GM21423 (cell line): ENCODE measurements around the gene PPP1R1B.

Experiments
- ATAC-seq: cut with Tn5 transposase; IDR thresholded peaks from one replicate; pipeline ENCODE4 v1.9.1; 2021; ENCODE audit warnings: mild to moderate bottlenecking, moderate library complexity; ENCODE audit not compliant: unreplicated experiment

PPP1R1B gene

DNA sequence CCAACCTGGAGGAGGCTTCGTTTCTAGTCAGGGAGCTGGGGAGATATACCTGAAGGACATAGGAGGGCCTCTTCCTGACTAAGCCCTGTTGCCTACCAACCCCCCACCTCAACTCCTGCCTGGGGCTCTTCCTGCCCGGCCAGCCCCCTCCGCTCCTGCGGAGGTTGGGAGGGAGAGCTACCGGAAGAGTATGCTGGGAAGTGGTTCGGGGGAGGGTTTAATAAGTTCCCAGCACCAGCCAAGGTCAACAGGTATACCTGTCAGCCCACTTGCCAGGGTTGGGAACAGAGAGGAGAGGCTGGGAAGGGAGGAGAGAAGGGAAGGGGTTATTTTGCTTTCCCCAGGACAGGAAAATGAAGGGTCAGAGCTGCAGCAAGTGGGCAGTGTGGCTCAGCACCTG, 4.7 kb downstream of the PPP1R1B start:
- no peak for ATAC-seq

DNA sequence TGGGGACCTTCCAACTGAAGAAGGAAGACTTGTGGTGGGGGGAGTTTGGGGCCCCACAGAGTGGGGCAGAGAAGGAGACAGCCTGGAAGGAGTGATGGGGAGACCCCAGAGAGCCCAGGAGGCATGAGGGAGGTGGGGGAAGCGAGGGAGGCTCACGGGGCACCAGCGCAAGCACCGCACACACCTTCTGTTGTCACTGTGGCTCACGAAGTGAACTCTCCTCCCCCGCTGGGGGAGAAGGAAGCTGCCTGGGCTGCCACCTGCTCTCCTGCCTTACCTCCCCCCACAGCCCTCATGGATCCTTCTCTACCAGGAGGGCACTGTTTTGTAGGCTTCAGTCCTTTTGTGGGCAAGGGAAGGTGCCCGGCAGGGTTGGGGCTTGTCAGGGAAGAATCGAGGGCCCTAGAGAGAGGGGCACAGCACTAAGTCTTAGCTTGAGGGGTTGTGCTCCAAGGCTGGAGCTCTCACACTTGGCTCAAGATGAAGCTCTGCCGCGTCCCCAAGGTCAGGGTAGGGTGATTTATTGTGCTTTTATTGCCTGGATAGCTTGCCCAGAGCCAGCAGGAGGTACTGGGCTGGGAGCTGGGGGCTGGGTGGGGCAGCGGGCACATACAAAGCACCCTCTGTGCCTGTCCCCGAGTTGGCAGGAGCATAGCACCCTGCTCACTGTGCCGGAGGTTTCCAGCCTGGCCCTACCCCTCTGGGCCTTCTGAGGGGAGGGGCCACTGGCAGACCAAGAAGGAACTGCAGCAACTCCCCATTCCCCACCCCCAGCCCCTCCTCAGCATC, 5.6 kb downstream of the PPP1R1B start:
- no peak for ATAC-seq

DNA sequence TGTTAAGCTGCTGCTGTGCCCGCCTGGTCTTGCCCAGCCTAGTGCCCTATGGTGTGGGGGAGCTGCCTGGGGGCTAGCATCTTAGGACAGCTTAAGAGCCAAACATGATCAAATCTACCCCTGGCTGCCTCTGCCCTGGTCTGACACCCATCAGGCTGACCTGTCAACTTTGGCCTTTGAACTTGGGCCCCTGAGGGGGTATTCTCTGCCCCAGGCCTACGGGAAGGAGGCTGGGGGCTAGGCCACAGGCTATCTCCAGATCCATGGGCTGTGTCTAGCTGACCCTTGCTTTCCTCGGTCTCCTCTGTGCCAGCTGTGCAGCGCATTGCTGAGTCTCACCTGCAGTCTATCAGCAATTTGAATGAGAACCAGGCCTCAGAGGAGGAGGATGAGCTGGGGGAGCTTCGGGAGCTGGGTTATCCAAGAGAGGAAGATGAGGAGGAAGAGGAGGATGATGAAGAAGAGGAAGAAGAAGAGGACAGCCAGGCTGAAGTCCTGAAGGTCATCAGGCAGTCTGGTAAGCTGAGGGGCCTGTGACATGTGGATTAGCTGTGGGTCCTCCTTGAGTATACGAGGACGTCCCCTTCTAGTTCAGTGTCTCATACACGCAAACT, 6.9 kb downstream of the PPP1R1B start:
- ATAC-seq = no peak

DNA sequence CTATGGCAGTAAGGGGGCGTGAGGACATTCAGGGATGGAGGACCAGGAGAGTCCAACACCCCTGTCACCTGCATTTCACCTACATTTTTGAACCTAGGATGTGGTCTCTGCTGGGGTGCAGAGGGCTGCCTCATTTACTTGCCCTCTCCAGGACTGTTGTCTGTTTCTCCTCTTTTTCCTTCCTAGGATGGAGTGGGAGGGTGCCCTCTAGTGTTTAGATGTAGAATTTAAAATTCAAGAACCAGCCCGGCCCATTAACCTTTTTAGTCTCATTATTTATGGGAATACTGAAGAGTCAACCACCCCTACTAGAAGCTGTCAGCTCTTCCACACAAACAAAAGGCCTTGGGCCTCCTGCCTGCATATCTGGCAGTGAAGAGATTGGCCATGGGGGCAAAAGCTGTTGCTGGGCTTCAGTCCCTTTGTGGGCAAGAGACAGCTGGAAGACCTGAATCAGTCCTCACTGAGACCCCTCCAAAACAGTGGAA, 7.7 kb downstream of the PPP1R1B start:
- no peak for ATAC-seq

DNA sequence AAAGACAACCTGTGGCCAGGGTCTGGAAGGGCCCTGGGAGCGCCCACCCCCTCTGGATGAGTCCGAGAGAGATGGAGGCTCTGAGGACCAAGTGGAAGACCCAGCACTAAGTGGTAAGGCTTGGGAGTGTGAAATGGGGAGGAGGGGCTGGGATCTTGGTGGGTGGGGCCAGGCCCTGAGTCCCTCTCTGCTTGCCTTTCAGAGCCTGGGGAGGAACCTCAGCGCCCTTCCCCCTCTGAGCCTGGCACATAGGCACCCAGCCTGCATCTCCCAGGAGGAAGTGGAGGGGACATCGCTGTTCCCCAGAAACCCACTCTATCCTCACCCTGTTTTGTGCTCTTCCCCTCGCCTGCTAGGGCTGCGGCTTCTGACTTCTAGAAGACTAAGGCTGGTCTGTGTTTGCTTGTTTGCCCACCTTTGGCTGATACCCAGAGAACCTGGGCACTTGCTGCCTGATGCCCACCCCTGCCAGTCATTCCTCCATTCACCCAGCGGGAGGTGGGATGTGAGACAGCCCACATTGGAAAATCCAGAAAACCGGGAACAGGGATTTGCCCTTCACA, 8.9 kb downstream of the PPP1R1B start:
- ATAC-seq = no peak

DNA sequence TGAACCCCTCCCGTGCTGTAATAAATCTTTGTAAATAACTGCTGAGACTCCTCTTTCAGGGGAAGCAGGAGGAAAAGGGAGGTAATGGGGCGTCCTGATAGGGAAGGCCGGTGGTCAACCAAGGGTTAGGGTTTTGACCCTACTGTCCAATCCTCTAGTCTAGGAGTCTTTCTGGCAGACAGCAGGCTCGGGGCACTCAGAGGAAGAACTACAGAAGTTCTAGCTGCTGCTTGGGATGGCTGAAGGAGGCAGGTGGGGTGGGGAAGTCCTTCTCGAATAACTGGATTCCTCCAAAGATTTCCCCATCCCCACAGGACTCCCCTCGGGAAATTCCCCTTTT, 9.8 kb downstream of the PPP1R1B start:
- peak; percentile 7 for ATAC-seq

DNA sequence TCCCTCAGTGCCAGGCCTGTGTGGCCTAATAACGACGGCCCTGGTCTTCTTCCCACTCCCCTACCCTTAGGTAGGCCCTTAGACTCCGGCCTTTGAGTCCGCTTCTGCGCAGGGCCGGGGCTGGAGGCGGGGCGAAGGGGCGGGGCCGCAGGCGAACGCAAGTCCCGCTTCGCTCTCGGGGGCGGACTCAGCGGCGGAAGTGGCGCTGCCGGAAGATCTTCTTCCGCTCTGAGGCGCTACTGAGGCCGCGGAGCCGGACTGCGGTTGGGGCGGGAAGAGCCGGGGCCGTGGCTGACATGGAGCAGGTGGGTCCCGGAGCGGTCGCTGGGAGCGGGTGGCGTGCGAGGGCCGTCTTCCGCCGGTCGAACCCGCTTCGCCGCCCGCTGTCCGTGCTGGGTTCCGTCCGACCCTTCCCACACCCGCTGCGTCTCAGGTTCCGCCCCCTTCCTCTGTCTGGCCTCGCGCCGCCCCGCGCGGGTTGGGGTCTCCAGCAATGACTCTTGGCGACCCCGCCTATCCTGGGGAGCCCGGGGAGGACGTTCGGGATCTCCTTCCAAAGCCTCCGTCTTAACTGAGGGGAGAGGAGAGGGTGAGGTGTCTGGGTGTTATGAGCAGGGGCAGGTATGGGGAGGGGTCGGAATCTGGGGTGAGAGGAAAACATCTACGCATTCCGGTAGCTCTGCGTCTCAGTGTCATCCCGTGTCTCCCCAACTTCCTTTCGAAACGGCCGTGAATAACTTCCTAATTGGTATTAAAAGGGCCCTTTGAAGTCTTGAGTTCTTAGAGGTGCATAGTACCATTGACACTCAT, 10.4 kb downstream of the PPP1R1B start, which contains the start of gene STARD3:
Gene STARD3, plus strand, starts transcription at position 218 of the 810 bp plus-strand sequence. CDS start 16,388 bp downstream, outside the sequence.
- peak; percentile 68 for ATAC-seq

DNA sequence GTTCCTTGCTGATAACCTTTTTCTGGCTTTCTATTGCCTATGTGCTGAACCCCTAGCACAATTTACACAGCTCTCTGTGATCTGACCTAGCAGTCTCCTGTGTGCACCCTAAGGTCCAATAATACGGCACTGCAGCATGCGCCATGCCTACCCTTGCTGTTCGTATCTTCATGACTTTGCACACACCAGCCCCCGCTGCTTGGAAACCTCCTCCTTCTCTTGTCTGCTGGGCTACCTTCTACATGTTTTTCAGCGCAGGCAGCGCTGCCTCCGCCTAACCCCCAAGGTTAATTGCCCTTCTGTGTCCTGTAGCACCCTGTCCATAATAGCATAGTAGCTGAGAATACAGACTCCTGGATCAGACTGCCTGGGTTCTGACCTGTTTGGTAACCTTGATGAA, 11.6 kb downstream of the PPP1R1B start:
- ATAC-seq = no peak

DNA sequence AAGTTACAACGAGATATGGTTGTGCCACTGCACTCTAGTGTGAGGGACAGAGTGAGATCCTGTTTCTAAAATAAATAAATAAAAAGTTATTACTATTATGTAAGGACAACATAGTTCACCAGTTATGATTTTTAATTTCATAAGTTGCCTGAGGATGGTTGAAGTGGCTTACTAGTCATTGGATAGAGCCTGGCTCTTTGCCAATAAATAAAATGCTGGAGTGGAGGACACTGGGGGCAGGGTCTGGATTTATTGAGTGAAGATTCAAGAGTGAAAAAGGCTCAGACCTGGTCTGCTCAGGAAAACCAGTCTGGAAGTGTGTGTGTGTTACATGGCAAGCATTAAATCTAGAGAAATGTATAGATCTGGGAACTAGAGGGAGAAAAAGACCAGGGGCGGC, 12.3 kb downstream of the PPP1R1B start:
- no peak for ATAC-seq

DNA sequence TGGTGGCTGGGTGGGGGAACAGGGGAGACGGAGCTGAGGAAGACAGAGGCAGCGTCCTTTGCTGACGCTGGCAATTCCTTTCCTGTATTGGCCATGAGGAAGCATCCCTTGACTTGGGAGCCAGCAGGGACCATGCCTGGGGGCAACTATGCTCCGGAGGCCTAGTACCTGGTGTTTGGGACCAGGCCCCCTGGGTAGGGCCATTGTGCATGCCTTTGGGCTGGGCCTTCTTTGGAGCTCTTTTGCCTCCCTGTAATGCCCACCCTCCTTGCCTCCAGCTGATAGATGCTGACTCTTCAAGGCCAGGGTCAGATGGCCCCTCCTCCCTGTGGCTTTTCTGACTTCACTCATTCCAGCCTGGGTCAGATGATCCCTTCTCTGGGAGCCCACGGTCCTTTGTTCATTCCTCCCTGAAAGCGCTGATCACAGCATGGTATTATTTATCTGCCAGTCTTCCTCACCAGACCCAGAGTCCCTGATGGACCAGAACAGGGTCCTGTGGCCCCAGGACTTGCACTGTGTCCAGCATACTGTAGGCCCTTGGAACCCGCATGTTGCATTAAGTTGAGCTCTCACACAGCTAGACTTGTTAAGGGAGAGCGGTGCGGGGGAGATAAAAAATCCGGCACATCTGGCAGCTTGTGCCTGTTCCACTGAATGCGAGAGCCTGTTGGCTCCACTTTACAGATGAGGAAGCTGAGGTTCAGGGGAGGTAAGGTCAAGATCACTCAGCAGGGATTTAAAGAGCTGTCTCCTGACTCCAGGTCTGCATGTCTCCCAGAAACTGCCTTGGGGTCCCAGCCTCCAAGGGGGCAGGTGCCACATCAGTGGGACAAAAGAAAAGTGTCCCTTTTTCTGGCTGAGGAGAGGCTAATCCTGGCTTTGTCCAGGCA, 13.1 kb downstream of the PPP1R1B start:
- no peak for ATAC-seq

DNA sequence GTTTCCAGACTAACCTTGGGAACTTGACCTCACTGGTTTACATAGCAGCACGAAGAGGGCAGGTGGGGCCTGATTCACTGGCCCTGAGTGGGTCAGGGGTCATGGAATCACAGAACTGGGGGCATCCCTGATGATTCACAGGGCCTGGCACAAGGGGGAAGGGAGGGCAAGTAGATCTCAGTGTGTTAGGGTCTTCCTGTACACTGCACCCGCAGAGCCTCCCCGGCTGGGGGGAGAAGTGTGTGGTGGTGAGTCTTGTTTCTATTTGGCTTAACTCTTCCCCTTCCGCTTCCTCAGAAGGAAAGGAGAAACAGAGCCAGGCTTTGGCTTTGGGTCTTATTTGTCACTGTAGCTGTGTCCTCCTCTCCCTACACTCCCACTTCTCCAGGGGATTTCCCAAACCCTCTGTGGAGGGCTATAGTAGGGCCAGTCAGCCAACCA, 13.9 kb downstream of the PPP1R1B start:
- ATAC-seq = no peak

DNA sequence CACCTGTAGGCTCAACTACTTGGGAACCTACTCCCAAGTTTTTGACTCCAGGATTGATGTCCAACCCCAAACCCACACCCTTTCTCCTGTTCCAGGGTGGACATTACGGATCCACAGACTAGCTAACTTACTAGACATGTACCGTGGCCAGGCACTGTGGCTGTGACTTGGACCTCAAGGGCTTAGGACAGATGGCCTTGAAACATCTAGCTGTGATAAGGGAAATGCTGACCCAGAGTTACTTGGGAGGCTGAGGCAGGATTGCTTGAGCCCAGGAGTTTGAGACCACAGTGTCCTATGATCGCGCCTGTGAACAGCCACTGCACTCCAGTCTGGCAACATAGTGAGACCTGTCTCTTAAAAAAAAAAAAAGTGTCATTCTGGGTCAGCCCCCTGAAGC, 14.3 kb downstream of the PPP1R1B start:
- no peak for ATAC-seq

DNA sequence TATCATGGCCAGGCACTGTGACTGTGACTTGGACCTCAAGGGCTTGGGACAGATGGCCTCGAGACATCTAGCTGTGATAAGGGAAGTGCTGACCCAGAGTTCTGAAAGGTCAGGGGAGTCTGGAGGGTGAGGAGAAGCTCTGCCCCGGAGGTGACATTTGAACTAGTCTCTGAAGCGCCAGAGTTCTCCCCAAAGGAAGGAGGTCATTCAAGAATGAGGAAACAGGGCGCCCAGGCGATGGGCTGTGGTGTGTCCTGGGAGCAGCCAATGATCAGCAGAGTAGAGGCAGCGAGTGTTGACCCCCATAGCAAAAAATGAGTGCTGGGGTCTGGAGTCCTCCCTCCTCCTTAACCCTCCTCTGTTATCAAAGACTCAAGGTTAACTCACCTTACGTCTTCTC, 15.1 kb downstream of the PPP1R1B start:
- ATAC-seq = no peak

DNA sequence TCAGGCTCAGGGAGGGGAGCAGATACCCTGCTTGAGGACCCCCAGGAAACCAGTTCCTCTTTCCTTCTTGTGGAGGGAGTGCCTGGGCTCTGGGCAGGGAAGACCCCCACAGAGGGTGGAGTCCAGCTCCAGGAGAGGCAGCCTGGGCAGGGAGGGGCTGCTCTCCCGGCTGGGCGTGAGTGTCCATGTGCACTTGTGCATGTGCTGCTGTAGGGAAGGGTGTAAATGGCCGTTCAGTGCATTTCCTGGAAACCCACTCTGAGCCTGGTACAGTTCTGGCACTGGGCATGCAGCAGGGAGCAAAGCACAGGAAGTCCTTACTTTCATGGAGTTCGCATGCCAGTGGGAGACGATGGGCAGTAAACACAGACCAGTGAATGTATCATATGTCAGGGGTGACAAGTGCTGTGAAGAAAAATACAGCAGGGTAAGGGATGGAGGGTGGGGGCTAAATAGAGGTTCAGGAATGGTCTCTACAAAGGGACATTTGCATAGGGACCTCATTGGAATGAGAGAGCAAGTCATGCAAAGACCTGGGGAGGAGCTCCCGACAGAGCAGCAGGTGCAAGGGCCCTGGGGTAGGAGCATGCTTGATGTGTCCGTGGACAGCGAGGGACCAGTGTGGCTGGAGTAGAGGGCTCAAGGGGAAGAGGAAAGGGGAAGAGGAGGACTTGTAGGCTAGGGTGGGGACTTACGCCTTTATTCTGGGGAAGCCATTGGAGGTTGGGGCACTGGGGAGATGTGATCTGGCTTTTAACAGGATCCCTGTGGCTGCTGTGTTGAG, 15.7 kb downstream of the PPP1R1B start:
- ATAC-seq = no peak

DNA sequence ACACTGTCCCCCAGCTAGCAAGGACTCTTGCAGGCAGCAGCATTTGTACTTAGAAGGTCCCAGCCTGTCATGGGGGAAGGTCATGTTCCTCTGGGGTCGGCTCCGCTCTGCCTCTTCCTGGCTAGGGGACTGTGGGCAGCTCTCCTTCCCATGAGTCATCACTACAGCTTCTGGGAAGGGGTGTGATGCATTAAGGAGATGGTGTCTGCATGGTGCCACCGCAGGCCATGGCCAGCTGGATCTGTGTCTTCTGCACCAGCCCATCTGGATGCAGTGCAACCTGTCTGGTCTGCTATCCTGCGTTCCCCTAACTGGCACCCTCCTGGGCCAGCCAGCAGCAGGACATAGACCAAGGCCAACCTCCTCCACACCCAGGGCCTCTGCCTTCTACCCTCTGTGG, 16.5 kb downstream of the PPP1R1B start:
- ATAC-seq = no peak

DNA sequence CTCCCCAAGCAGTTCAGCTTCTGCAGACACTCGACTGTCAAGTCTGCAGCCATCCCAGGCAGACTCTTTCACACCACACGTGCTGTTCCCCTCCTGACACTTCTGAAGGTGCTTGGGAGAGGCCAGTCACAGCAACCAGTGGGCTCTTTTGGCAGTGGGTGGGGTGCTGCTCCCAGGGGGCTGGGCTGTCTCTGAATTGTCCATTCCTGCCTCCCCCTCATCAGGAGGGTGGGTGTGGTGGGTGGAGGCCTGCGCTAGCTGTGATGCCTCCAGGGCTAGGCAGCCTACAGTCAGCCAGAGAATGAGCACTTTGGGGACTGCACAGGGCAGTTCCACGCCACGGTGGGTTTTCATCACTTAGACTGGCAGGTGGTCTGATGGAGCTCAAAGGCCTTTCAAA, 20.5 kb downstream of the PPP1R1B start:
- no peak for ATAC-seq

DNA sequence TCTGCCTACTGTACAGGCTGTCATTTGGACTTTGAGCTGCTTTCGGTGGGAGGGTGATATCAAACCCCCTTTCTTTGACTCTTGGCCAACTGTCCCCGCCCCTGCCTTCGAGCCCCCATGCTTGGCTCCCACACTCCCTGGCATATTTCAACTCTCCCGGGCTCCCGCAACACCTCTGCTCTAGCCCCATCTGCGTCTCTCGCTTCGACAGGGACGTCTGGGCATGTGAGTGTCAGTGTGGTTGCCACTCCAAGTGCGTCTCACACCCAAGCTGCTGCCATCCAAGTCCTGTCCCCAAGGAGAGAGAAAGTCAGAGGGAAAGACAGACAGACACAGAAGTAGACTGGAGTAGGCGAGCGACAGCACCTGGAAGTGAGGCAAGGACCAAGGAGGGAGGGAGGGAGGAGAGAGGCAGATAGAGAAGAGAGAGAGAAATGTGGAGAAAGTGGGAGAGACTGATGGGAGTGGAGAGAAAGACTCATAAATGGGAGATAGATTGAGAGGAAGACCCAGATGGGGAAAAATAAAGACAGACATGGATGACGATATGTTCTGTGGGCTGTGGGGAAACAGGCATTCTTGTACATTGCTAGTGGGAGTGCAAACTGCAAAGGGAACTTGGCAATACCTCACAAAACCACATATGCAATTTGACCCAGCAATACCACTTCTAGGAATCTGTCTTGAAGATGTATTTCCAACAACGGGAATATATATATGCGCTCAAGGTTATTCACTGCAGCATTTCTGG, 22.0 kb downstream of the PPP1R1B start:
- no peak for ATAC-seq

DNA sequence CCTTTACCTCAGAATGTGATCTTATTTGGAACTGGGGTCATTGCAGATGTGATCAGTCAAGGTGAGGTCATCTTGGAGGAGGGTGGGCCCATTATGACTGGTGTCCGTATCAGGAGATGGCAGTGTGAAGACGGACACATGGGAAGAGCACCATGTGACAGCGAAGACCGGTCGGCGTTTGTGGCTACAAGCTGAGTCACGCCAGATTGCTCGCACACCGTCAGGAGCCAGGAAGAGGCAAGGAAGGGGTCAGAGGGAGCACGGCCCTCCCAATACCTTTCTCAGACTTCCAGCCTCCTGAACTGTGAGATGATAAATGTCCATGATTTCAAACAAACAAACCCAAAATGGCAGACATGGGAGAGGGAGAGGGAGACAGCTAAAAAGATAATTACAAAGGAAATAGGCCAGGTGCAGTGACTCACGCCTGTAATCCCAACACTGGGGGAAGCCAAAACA, 23.4 kb downstream of the PPP1R1B start:
- ATAC-seq = no peak
